Body of pancreas (tissue), 4 donors: ENCODE results near the gene RAB26.
"Not testable (repeated sequence)": the region's sequence is repeated elsewhere in the genome, so short reads cannot be mapped to it uniquely, and the experiment has no call there.

Source experiments
- CTCF ChIP-seq, 7 experiments: fragments of 450-650 bp in 4 of 7; fragments of 200-600 bp in 3 of 7; sonication (generic) in 3 of 7; IDR thresholded peaks; one replicate each; pipeline ENCODE4 v1.5.1; 2016 to 2019; ENCODE audit warnings: antibody characterized with exemption in 7 of 7
- POLR2A ChIP-seq, 3 donors: fragments of 450-650 bp; IDR thresholded peaks; one replicate each; pipeline ENCODE4 v1.6.1; 2016; ENCODE audit warnings: antibody characterized with exemption in 3 of 3, mild to moderate bottlenecking in 2 of 3

- not testable (repeated sequence) for TF ChIP-seq CTCF, POLR2A (IDR thresholded peaks at IDR 0.05)
Observed at GRCh38 chr16:2105291-2105690, 43.1 kb upstream of the RAB26 start.
